ENCODE results near the gene CTDSPL.
"Not testable (repeated sequence)": the region's sequence is repeated elsewhere in the genome, so short reads cannot be mapped to it uniquely, and the experiment has no call there.

The CTDSPL gene

GRCh38 chr3:37861620-37862041, at the start of gene CTDSPL:
TSS of gene CTDSPL (plus strand) at chr3:37861880. CDS start at chr3:37862200, 320 bp downstream.
- peak; percentile 18 for DNase-seq

- no peak for DNase-seq
Measured at GRCh38 chr3:37812499-37812896, 49.2 kb upstream of the CTDSPL start.

GRCh38 chr3:37813403-37813802, 48.3 kb upstream of the CTDSPL start:
- DNase-seq: no peak

- DNase-seq: no peak
Measured at GRCh38 chr3:37814547-37814946, 47.1 kb upstream of the CTDSPL start.

- DNase-seq: not testable (repeated sequence)
Measured at GRCh38 chr3:37815156-37815555, 46.5 kb upstream of the CTDSPL start.

- no peak for DNase-seq
Measured at GRCh38 chr3:37816271-37816670, 45.4 kb upstream of the CTDSPL start.

GRCh38 chr3:37819591-37819990, 42.1 kb upstream of the CTDSPL start:
- DNase-seq: no peak

- DNase-seq: no peak
Measured at GRCh38 chr3:37820286-37820685, 41.4 kb upstream of the CTDSPL start.

GRCh38 chr3:37823189-37823588, 38.5 kb upstream of the CTDSPL start:
- no peak for DNase-seq

GRCh38 chr3:37824090-37824953, 37.4 kb upstream of the CTDSPL start:
- no peak for DNase-seq

GRCh38 chr3:37824954-37825328, 36.7 kb upstream of the CTDSPL start:
- DNase-seq: peak; percentile 70

- no peak for DNase-seq
Measured at GRCh38 chr3:37825744-37826400, 35.8 kb upstream of the CTDSPL start.

GRCh38 chr3:37826502-37826901, 35.2 kb upstream of the CTDSPL start:
- DNase-seq: no peak

- no peak for DNase-seq
Measured at GRCh38 chr3:37826933-37827332, 34.7 kb upstream of the CTDSPL start.

- no peak for DNase-seq
Measured at GRCh38 chr3:37832480-37832879, 29.2 kb upstream of the CTDSPL start.

- DNase-seq: no peak
Measured at GRCh38 chr3:37833302-37834186, 28.1 kb upstream of the CTDSPL start.

GRCh38 chr3:37836589-37836988, 25.1 kb upstream of the CTDSPL start:
- DNase-seq: no peak

- DNase-seq: no peak
Measured at GRCh38 chr3:37847689-37848088, 14.0 kb upstream of the CTDSPL start.

- DNase-seq: no peak
Measured at GRCh38 chr3:37849146-37849923, 12.3 kb upstream of the CTDSPL start.

GRCh38 chr3:37852097-37852496, 9.6 kb upstream of the CTDSPL start:
- DNase-seq: no peak

GRCh38 chr3:37852771-37853170, 8.9 kb upstream of the CTDSPL start:
- DNase-seq: no peak

GRCh38 chr3:37853691-37854413, 7.8 kb upstream of the CTDSPL start:
- no peak for DNase-seq
